HEK293 (cell line): ENCODE results near the gene MCAM.

Experiments
- ZFP3 ChIP-seq: fragments of 450-650 bp; formaldehyde crosslinking; IDR thresholded peaks from 2 replicates; pipeline ENCODE4 v1.5.1; 2016; ENCODE audit warnings: low read depth, missing biosample characterization, missing genetic modification characterization
- ZNF10 ChIP-seq: fragments of 450-650 bp; formaldehyde crosslinking; IDR thresholded peaks from 2 replicates; pipeline ENCODE4 v1.5.1; 2017; ENCODE audit warnings: missing biosample characterization, missing genetic modification characterization
- TF ChIP-seq, protein P1 (sequence below): fragments of 450-650 bp; formaldehyde crosslinking; IDR thresholded peaks from 2 replicates; pipeline ENCODE4 v1.5.1; 2016; ENCODE audit warnings: missing biosample characterization, missing genetic modification characterization

DNA sequence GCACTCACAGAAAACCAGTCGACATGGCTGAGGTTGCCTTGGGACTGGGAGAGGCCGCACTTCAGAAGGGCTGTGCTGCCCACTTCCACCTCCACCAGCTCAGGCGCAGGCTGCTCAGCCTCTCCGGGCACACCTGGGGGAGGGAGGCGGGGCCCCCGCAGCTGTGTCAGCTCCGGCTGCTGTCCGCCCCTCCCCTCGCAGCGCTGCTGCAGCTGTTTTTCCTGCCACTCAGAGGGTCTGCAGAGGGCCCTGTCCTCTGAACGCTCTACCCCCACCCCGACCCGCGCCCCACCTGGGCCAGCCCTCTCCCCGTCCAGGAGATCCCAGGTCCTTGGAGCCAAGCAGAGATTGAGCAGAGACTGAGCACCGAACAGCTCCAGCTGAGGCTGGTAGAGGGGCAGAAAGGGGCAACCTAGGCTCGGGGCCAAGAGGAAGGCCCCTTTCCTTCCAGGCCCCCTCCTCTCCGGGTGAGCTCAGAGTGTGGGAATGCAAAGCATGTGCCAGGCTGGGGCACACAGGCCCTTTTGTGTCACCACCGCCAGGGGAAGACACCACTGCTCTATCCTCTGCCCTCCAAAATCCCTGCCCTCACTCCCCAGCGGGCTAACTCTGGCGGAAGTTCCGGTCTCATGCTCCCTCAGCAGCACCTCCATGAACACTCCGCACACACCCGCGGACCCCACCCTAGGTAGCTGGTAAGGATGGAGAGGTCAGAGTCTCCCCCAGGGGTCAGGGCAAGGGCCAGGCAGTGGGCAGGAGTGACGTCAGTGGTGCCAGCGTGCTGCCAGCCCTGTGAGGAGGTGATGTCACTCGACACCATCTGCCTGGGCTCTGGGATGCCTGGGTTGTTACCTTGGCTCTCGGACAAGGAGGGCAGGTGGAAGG lies 1.6 kb downstream of the MCAM start:
- TF ChIP-seq ZNF10 (tag by site-specific recombination), result no peak
- TF ChIP-seq, protein P1, sequence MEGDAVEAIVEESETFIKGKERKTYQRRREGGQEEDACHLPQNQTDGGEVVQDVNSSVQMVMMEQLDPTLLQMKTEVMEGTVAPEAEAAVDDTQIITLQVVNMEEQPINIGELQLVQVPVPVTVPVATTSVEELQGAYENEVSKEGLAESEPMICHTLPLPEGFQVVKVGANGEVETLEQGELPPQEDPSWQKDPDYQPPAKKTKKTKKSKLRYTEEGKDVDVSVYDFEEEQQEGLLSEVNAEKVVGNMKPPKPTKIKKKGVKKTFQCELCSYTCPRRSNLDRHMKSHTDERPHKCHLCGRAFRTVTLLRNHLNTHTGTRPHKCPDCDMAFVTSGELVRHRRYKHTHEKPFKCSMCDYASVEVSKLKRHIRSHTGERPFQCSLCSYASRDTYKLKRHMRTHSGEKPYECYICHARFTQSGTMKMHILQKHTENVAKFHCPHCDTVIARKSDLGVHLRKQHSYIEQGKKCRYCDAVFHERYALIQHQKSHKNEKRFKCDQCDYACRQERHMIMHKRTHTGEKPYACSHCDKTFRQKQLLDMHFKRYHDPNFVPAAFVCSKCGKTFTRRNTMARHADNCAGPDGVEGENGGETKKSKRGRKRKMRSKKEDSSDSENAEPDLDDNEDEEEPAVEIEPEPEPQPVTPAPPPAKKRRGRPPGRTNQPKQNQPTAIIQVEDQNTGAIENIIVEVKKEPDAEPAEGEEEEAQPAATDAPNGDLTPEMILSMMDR, result no peak
- TF ChIP-seq ZFP3 (tag by site-specific recombination), result no peak
